SK-N-MC (cell line): ENCODE measurements around the gene TSPAN7.

Experiments used
- DNase-seq: peaks from one replicate; pipeline ENCODE4 v3.0.0-alpha.2; 2011; ENCODE audit warnings: low read depth, low spot score
- H3K27ac ChIP-seq: fragments of 200-600 bp; sonication (generic); 2 replicates; pipeline ENCODE4 v1.5.1; 2016; ENCODE audit warnings: mixed run types
- H3K36me3 ChIP-seq: fragments of 200-600 bp; sonication (generic); 2 replicates; pipeline ENCODE4 v1.6.1; 2017; ENCODE audit warnings: antibody characterized with exemption, low read length, mixed read lengths; ENCODE audit not compliant: insufficient read depth
- H3K4me3 ChIP-seq: fragments of 200-600 bp; sonication (generic); 2 replicates; pipeline ENCODE4 v1.5.1; 2016
- H3K9ac ChIP-seq: fragments of 200-600 bp; sonication (generic); 2 replicates; pipeline ENCODE4 v1.8.0; 2017; ENCODE audit warnings: mixed run types, mixed read lengths; ENCODE audit not compliant: insufficient read length
- H3K9me3 ChIP-seq: fragments of 200-600 bp; sonication (generic); 2 replicates; pipeline ENCODE4 v1.6.1; 2017; ENCODE audit warnings: low read depth, mild to moderate bottlenecking, antibody characterized with exemption, low read length, moderate library complexity, mixed read lengths
- EZH2 ChIP-seq: fragments of 200-600 bp; sonication (generic); IDR thresholded peaks from one replicate; pipeline ENCODE4 v1.6.1; 2017; ENCODE audit warnings: antibody characterized with exemption
- FOXP2 ChIP-seq: optimal IDR thresholded peaks from 2 replicates; pipeline ENCODE3; 2011; ENCODE audit warnings: mild to moderate bottlenecking, moderate library complexity; ENCODE audit not compliant: insufficient read depth; ENCODE audit errors: extremely low read length, control extremely low read depth
- POLR2AphosphoS5 ChIP-seq: IDR thresholded peaks from 2 replicates; pipeline ENCODE4 v1.6.1; 2012; ENCODE audit warnings: mild to moderate bottlenecking, low read depth, low read length, borderline replicate concordance

Gene TSPAN7

DNA sequence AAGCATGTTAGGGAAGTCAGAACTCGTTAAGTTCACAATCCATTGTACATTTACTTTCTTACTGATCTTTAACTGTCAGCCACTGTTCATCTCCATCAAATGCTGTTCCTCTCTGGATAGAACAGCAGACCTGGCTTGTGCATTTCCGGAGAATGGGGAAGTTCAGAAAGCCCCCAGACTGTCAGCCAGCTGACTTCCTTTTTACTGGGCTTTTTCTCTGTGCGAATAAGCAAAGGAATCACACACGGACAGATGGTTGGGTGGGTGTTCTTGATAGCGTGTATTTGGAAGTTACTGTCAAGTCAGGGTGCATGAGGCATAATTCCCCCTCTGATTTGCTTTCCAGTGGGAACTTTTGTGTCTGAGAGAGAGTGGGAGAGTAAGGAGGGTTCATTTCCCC, 56.8 kb downstream of the TSPAN7 start:
- Histone ChIP-seq H3K4me3 (no peak overlapping the region), H3K9me3 (no peaks in the 10 kb centered on the region), H3K36me3 (no peaks in the 10 kb centered on the region), H3K9ac (no peak overlapping the region), H3K27ac (no peak overlapping the region)
- no peak for DNase-seq
- TF ChIP-seq FOXP2: no peak

DNA sequence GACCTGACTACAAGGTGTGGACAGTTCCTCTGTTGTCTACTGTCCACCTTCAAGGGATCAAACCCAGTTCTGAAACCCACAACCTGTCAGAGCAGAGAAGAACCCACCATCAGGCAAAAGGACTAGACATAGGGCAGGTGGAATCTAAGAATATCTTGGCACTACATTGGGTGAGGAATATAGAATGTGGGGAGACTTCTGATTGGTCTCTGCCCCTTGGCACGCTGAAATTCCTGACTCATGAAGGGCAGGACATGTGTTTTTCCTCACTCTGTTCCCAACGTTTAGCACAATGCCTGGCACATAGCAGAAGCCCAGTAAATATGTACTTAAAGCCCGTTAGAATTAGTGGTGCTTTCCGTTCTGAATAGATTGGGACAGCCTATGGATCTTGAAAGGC, 59.3 kb downstream of the TSPAN7 start:
- no peak overlapping the region for H3K4me3 ChIP-seq
- no peak for TF ChIP-seq POLR2AphosphoS5
- TF ChIP-seq EZH2: no peak
- no peak for TF ChIP-seq FOXP2
- H3K9ac ChIP-seq: no peak overlapping the region
- DNase-seq: no peak
- no peak overlapping the region for H3K27ac ChIP-seq
- no peaks in the 10 kb centered on the region for H3K9me3 ChIP-seq
- H3K36me3 ChIP-seq: no peaks in the 10 kb centered on the region

DNA sequence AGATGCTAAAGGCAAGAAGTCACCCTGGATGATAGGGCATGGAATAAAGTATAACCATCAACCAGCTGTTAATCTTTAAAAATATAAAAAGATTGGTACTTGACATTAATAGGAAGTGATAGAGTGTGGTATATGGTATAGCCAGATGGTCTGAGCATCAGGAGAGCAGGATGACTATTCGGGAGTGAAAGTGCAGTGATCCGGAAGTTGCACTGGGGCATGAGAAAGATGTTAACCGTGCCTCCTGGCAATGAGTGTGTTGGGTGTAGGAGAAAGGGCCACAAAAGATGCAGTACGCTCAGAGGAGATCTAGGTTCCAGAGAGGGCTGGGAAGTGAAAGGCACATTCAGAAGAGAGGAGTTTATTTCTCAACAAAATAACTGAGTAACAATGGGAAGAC, 65.0 kb downstream of the TSPAN7 start:
- Histone ChIP-seq H3K9ac (no peak overlapping the region), H3K4me3 (no peak overlapping the region), H3K9me3 (no peaks in the 10 kb centered on the region), H3K27ac (no peak overlapping the region), H3K36me3 (no peaks in the 10 kb centered on the region)
- TF ChIP-seq EZH2: no peak
- no peak for TF ChIP-seq POLR2AphosphoS5
- TF ChIP-seq FOXP2: no peak
- no peak for DNase-seq

DNA sequence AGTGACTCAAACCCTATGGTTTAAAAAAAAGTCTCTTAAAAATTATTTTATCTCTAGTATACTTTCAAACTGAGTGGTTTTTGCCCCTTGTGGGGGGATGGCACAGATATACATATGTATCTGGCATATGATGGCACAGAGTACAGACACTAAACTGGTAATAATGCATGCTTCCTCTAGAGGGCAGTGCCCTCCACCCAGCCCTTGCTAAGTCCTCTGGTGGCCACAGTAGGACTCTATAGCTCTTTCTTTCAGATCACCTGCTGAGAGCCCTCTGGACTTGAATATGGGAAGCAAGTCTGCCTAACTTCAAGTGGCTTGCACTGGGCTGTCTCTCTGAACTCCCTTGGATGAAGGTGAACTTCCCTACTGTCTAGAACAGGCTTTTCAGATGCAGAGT, 66.3 kb downstream of the TSPAN7 start:
- H3K9ac ChIP-seq: no peak overlapping the region
- no peak overlapping the region for H3K4me3 ChIP-seq
- TF ChIP-seq POLR2AphosphoS5: no peak
- TF ChIP-seq EZH2: no peak
- peak; percentile 3 for DNase-seq
- H3K27ac ChIP-seq: no peak overlapping the region
- no peaks in the 10 kb centered on the region for H3K9me3 ChIP-seq
- H3K36me3 ChIP-seq: no peaks in the 10 kb centered on the region

DNA sequence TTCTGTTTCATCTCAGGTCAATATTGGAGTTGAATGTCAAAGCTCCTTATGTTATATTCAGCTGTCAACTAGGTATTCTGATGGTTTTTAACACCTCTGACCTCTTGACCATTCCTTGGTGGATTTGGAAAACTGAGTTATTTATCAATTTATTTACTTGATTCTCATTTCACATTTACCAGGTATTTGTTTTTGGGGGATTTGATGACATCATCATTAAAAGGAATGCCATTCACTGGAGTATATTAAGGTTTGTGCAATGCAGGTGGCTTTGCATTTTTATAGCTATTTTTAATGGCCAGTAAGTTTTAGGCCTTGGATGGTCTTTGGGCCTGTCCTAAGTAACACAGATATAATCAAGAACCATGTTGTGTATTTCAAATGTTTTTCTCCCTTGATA, 67.2 kb downstream of the TSPAN7 start:
- Histone ChIP-seq H3K27ac (no peak overlapping the region), H3K9me3 (no peaks in the 10 kb centered on the region), H3K36me3 (no peaks in the 10 kb centered on the region), H3K9ac (no peak overlapping the region), H3K4me3 (no peak overlapping the region)
- no peak for TF ChIP-seq EZH2
- no peak for TF ChIP-seq POLR2AphosphoS5
- TF ChIP-seq FOXP2: no peak
- no peak for DNase-seq

DNA sequence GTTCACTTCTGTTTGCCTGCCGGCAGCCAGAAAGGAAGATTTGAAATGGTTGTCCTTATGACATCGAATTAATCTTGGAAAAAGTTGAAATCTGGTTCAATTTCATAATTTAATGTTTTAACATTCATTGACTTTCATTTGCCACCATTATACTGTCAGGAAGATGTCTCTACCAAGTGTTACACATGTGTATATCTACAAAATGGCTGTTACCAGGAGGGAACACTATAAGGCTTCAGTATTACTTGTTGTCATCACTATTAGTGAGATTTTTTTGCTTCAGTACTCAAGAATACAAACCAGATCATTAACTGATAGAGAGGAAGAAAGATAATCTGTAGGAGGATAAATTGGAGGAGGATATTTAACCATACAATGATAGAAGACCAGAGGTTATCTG, 71.2 kb downstream of the TSPAN7 start:
- H3K9me3 ChIP-seq: no peaks in the 10 kb centered on the region
- H3K27ac ChIP-seq: no peak overlapping the region
- DNase-seq: no peak
- no peak overlapping the region for H3K9ac ChIP-seq
- TF ChIP-seq FOXP2 (no peak), POLR2AphosphoS5 (no peak), EZH2 (no peak)
- H3K4me3 ChIP-seq: no peak overlapping the region
- no peaks in the 10 kb centered on the region for H3K36me3 ChIP-seq

DNA sequence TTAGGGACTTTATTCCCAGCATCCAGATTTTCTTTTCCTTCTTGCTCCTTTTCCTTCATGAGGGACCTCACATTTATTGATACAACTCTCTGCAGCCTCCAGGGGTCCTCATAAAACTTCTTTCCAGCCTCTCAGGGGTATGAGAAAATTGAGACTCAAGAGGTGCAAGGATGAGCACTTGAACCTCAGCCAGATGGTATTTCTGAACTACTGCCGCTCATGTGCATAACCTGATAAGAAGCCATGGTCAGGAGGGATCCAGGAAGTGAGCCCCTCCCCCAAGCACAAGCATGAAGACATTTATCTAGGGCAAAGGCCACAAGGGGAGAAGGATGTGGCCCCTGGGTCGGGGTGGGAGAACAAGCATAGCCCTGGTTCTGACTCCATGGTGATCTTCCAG, 73.3 kb downstream of the TSPAN7 start:
- Histone ChIP-seq H3K27ac (no peak overlapping the region), H3K9me3 (no peaks in the 10 kb centered on the region), H3K4me3 (no peak overlapping the region), H3K36me3 (no peaks in the 10 kb centered on the region), H3K9ac (no peak overlapping the region)
- TF ChIP-seq EZH2 (no peak), POLR2AphosphoS5 (no peak), FOXP2 (no peak)
- DNase-seq: no peak

DNA sequence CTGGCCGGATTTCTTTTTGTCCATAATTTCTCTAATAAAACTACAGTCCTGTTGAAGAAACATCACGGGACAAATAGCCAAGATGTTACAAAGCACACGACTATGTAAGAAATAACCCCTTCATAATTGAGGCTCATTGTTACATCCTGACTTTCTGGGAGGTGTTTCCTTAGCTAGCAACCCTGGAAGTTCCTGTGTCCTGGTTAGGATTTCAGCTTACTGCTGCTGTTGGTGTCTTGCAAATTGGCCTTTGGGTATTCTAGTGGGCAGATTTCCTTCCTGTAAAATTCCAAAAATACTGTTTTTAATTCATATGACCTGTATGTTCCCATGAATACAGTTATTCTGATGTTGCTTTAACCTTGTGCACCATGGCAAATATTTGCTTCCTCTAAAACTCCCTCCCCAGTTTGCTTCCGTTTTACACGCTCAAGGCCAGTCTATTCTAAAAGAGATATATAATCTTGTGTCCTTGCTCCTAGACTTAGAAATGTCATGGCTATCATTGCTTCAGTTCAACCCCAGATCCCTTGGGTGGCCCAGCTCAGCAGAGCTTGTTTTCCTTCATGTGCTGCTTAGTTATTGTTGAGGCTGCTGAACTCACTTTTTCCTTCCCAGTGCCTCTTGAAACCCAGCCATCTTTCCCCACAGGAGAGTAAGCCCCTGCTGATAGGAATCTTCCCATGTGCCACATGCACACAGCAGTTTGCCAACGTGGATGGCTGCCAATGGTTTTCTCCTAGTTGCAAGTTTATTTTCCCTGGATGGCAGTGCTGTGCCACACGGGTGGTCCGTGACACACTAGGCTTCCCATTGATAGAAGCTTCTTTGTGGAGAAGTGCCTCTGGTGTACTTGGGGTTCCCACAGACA, 75.8 kb downstream of the TSPAN7 start:
- peak; percentile 16 for DNase-seq
- Histone ChIP-seq H3K9me3 (no peaks in the 10 kb centered on the region), H3K9ac (no peak overlapping the region), H3K4me3 (no peak overlapping the region), H3K36me3 (no peaks in the 10 kb centered on the region), H3K27ac (peak overlapping the region; percentile 27; the same call in 1 of the 2 replicates)
- TF ChIP-seq EZH2 (no peak), POLR2AphosphoS5 (no peak), FOXP2 (no peak)
